ENCODE data around the gene MEP1B. TPM values are rescaled to one million over a fixed set of nuclear protein-coding genes. Genes with fewer than 3 reads are reported as not detected.

MEP1B gene
- total RNA-seq, 1 donor from 2014 or later: not detected

- peaks cover 4% of the 10 kb centered on the region for H3K4me1 Mint-ChIP-seq (ENCODE audit: low read depth, unreplicated experiment)
- no peaks in the 10 kb centered on the region for H3K9me3 Mint-ChIP-seq (ENCODE audit: unreplicated experiment)
- TF ChIP-seq CTCF (IDR thresholded peaks at IDR 0.05; ENCODE audit: partially characterized antibody, unreplicated experiment): no peak
- H3K4me3 Mint-ChIP-seq (ENCODE audit: unreplicated experiment): no peak overlapping the region
- no peaks in the 10 kb centered on the region for H3K36me3 Mint-ChIP-seq (ENCODE audit: unreplicated experiment)
- DNase-seq: no peak
- H3K27ac Mint-ChIP-seq (ENCODE audit: unreplicated experiment): no peak overlapping the region
- peaks cover 2% of the 10 kb centered on the region for H3K27me3 Mint-ChIP-seq (ENCODE audit: unreplicated experiment)
Measured at GRCh38 chr18:32249147-32249929, 59.5 kb downstream of the MEP1B start.

GRCh38 chr18:32251466-32251865 lies 61.6 kb downstream of the MEP1B start:
- Mint-ChIP-seq H3K4me1 (ENCODE audit: low read depth, unreplicated experiment) (no peaks in the 10 kb centered on the region), H3K4me3 (ENCODE audit: unreplicated experiment) (no peak overlapping the region), H3K27me3 (ENCODE audit: unreplicated experiment) (peaks cover 2% of the 10 kb centered on the region), H3K36me3 (ENCODE audit: unreplicated experiment) (no peaks in the 10 kb centered on the region), H3K9me3 (ENCODE audit: unreplicated experiment) (no peaks in the 10 kb centered on the region), H3K27ac (ENCODE audit: unreplicated experiment) (no peak overlapping the region)
- TF ChIP-seq CTCF (IDR thresholded peaks at IDR 0.05; ENCODE audit: partially characterized antibody, unreplicated experiment): no peak
- no peak for DNase-seq

DNA sequence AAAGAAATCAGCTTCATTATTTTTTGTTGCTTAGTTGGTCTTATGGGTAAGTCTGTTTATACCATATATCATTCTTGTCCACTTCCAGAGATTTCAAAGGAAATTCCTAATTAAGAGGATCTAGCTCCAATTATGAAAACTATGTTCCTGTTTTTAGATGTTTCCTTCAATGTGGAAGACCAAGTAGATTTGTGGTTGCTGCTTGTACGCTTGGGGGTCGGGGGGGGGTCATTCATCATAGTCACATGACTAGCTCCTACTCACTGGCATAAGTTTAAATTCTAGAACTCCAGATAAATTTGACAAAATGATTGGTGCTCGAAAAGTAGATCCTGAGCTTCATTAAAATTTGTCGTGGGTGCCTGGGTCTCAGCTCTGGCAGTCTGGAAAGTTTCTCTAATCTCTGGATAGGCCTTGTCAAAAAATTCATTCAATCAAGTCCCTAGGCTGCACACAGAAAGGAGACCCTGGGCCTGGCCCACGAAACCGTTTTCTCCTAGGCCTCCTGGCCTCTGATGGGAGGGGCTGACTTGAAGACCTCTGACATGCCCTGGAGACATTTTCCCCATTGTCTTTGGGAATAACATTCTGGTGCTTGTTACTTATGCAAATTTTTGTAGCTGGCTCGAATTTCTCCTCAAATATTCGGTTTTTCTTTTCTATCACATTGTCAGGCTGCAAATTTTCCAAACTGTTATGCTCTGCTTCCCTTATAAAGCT lies 62.5 kb downstream of the MEP1B start:
- DNase-seq: no peak
- H3K27me3 Mint-ChIP-seq (ENCODE audit: unreplicated experiment): peaks cover 2% of the 10 kb centered on the region
- TF ChIP-seq CTCF (IDR thresholded peaks at IDR 0.05; ENCODE audit: partially characterized antibody, unreplicated experiment): no peak
- H3K4me3 Mint-ChIP-seq (ENCODE audit: unreplicated experiment): no peak overlapping the region
- H3K4me1 Mint-ChIP-seq (ENCODE audit: low read depth, unreplicated experiment): peaks cover 3% of the 10 kb centered on the region
- no peaks in the 10 kb centered on the region for H3K9me3 Mint-ChIP-seq (ENCODE audit: unreplicated experiment)
- no peaks in the 10 kb centered on the region for H3K36me3 Mint-ChIP-seq (ENCODE audit: unreplicated experiment)
- no peak overlapping the region for H3K27ac Mint-ChIP-seq (ENCODE audit: unreplicated experiment)

DNA sequence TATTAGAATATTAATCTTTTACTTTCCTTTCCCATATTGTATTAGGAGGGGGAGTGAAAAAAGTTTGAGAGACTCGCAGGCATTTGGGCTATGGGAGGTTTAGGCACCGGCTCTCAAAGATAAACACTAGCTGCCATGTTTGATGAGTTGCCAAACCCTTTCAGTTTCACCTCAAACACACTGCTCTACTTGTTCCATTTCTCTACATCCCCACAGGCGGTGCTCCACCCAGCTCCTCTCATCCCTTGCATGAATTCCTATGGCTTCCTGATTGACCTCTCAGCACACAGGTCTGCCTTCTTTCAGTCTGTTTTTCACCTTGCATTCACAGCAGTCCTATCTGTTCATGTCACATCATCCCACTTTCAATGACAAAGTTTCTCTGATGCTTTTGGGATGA lies 65.7 kb downstream of the MEP1B start:
- Mint-ChIP-seq H3K9me3 (ENCODE audit: unreplicated experiment) (no peaks in the 10 kb centered on the region), H3K27ac (ENCODE audit: unreplicated experiment) (no peak overlapping the region), H3K4me3 (ENCODE audit: unreplicated experiment) (no peak overlapping the region), H3K36me3 (ENCODE audit: unreplicated experiment) (no peaks in the 10 kb centered on the region), H3K4me1 (ENCODE audit: low read depth, unreplicated experiment) (peaks cover 9% of the 10 kb centered on the region), H3K27me3 (ENCODE audit: unreplicated experiment) (peaks cover 2% of the 10 kb centered on the region)
- no peak for TF ChIP-seq CTCF (IDR thresholded peaks at IDR 0.05; ENCODE audit: partially characterized antibody, unreplicated experiment)
- DNase-seq: no peak

Measured in glutamatergic neuron (in vitro differentiated cells).